HepG2 (cell line): ENCODE data around the gene MT1M. TPM values are rescaled to one million over a fixed set of nuclear protein-coding genes. Genes with fewer than 3 reads are reported as not detected.

Source experiments
- CENPT ChIP-seq: sonication (generic); formaldehyde crosslinking; IDR thresholded peaks from 2 replicates; pipeline ENCODE4 v1.8.0; 2022; ENCODE audit warnings: low read depth, mild to moderate bottlenecking, moderate library complexity, missing genetic modification reagents
- DDIT3 ChIP-seq: sonication (generic); formaldehyde crosslinking; IDR thresholded peaks from 2 replicates; pipeline ENCODE4 v1.4.0; 2020; ENCODE audit warnings: mild to moderate bottlenecking, missing genetic modification reagents
- FOXC1 ChIP-seq: sonication (generic); formaldehyde crosslinking; IDR thresholded peaks from 2 replicates; pipeline ENCODE4 v1.8.0; 2022; ENCODE audit warnings: mild to moderate bottlenecking, missing genetic modification reagents, borderline replicate concordance
- GTF3A ChIP-seq: sonication (generic); formaldehyde crosslinking; conservative IDR thresholded peaks from 2 replicates; pipeline ENCODE4 v1.4.0; 2020; ENCODE audit warnings: mild to moderate bottlenecking, missing genetic modification reagents
- HDAC6 ChIP-seq: fragments of 200-600 bp; sonication (generic); IDR thresholded peaks from 2 replicates; pipeline ENCODE4 v1.7.0; 2017; ENCODE audit warnings: mild to moderate bottlenecking, antibody characterized with exemption, low read length, low read depth
- IRX3 ChIP-seq: sonication (generic); formaldehyde crosslinking; IDR thresholded peaks from 2 replicates; pipeline ENCODE4 v1.8.1; 2023; ENCODE audit warnings: mild to moderate bottlenecking, low read depth, missing genetic modification reagents, borderline replicate concordance
- ISL2 ChIP-seq: sonication (generic); formaldehyde crosslinking; IDR thresholded peaks from 2 replicates; pipeline ENCODE4 v1.5.0; 2020; ENCODE audit warnings: missing genetic modification reagents
- NFRKB ChIP-seq: fragments of 450-650 bp; IDR thresholded peaks from 2 replicates; pipeline ENCODE4 v1.6.1; 2017
- REST ChIP-seq, 2 experiments: IDR thresholded peaks; 2 replicates each; pipeline ENCODE4 v1.6.1; 2011 to 2012; ENCODE audit warnings: low read length in 2 of 2, borderline replicate concordance in 1 of 2, low read depth in 1 of 2, mild to moderate bottlenecking in 1 of 2, moderate library complexity in 1 of 2
- SIN3A ChIP-seq: IDR thresholded peaks from 2 replicates; pipeline ENCODE4 v1.6.1; 2011; ENCODE audit warnings: low read depth, mild to moderate bottlenecking, control low read depth, low read length, borderline replicate concordance
- SMAD9 ChIP-seq: sonication (generic); formaldehyde crosslinking; IDR thresholded peaks from 2 replicates; pipeline ENCODE4 v1.5.1; 2020; ENCODE audit warnings: mild to moderate bottlenecking, missing genetic modification reagents
- TEAD3 ChIP-seq: optimal IDR thresholded peaks from 2 replicates; pipeline ENCODE3; 2016; ENCODE audit warnings: borderline replicate concordance
- ZBTB26 ChIP-seq: IDR thresholded peaks from 2 replicates; pipeline ENCODE4 v1.6.1; 2016; ENCODE audit warnings: missing compliant biosample characterization, missing genetic modification reagents, borderline replicate concordance
- ZKSCAN8 ChIP-seq: IDR thresholded peaks from 2 replicates; pipeline ENCODE4 v1.6.1; 2016; ENCODE audit warnings: borderline replicate concordance, missing genetic modification reagents, missing compliant biosample characterization
- ZNF12 ChIP-seq: sonication (generic); formaldehyde crosslinking; IDR thresholded peaks from 2 replicates; pipeline ENCODE4 v1.5.0; 2020; ENCODE audit warnings: missing genetic modification reagents
- ZNF224 ChIP-seq: sonication (generic); formaldehyde crosslinking; IDR thresholded peaks from 2 replicates; pipeline ENCODE4 v1.5.0; 2020; ENCODE audit warnings: mild to moderate bottlenecking, missing genetic modification reagents
- ZNF24 ChIP-seq: fragments of 450-650 bp; IDR thresholded peaks from 2 replicates; pipeline ENCODE4 v1.6.1; 2017; ENCODE audit warnings: antibody characterized with exemption, mild to moderate bottlenecking
- ZNF460 ChIP-seq: sonication (generic); formaldehyde crosslinking; IDR thresholded peaks from 2 replicates; pipeline ENCODE4 v1.5.1; 2020; ENCODE audit warnings: missing genetic modification reagents, mild to moderate bottlenecking, borderline replicate concordance
- ZNF556 ChIP-seq: sonication (generic); formaldehyde crosslinking; IDR thresholded peaks from 2 replicates; pipeline ENCODE4 v1.4.0; 2020; ENCODE audit warnings: mild to moderate bottlenecking, missing genetic modification reagents, borderline replicate concordance
- ZNF619 ChIP-seq: sonication (generic); formaldehyde crosslinking; IDR thresholded peaks from 2 replicates; pipeline ENCODE4 v1.4.0; 2020; ENCODE audit warnings: mild to moderate bottlenecking, missing genetic modification reagents
- ZNF629 ChIP-seq: sonication (generic); formaldehyde crosslinking; conservative IDR thresholded peaks from 2 replicates; pipeline ENCODE4 v1.5.0; 2020; ENCODE audit warnings: missing genetic modification reagents
- ZNF766 ChIP-seq: sonication (generic); formaldehyde crosslinking; IDR thresholded peaks from 2 replicates; pipeline ENCODE4 v1.5.0; 2020; ENCODE audit warnings: missing genetic modification reagents, borderline replicate concordance
- ZNF850 ChIP-seq: sonication (generic); formaldehyde crosslinking; conservative IDR thresholded peaks from 2 replicates; pipeline ENCODE4 v1.9.0; 2021; ENCODE audit warnings: mild to moderate bottlenecking, missing genetic modification reagents
- ZSCAN9 ChIP-seq: IDR thresholded peaks from 2 replicates; pipeline ENCODE4 v1.6.1; 2016; ENCODE audit warnings: borderline replicate concordance
- ZXDC ChIP-seq: sonication (generic); formaldehyde crosslinking; IDR thresholded peaks from 2 replicates; pipeline ENCODE4 v1.5.0; 2020; ENCODE audit warnings: mild to moderate bottlenecking, missing genetic modification reagents
- polyA plus RNA-seq, 8 experiments: library from polyadenylated mRNA; depleted of rRNA in 3 of 8; stranded (reverse) in 7 of 8; unstranded in 1 of 8; fragments of >200 nt; fragmentation: Illumina TruSeq in 4 of 8; extraction: Trizol in 4 of 8; gene quantifications; 2 replicates each; pipeline versions ENCODE4 v1.2.1 to v1.2.3, GENCODE V29; 2011 to 2016; ENCODE audit warnings: low read depth in 4 of 8, missing spikeins in 1 of 8, mixed read lengths in 1 of 8; ENCODE audit not compliant: insufficient read depth in 1 of 8
- total RNA-seq, 5 experiments: library from RNA; depleted of rRNA; stranded (reverse); fragments of >200 nt; fragmentation: Illumina TruSeq; extraction: Trizol; gene quantifications; 2 replicates each; pipeline ENCODE4 v1.2.3, GENCODE V29; 2016; ENCODE audit warnings: low read depth in 1 of 5

Gene MT1M
- total and polyA plus RNA-seq, 2 of the 13 experiments (the other 11 are each of a cell fraction or from before 2014, with no cell fraction given), result 4.6 TPM; not detected in 1

- TF ChIP-seq ZNF850 (CRISPR knock-in tag) (no peak), ZNF224 (CRISPR knock-in tag) (no peak), ZNF460 (CRISPR knock-in tag) (no peak), HDAC6 (no peak), ZXDC (CRISPR knock-in tag) (no peak), ZNF619 (CRISPR knock-in tag) (0 out of 2 replicates have a peak, but pooled peaks have one; percentile 64), SMAD9 (CRISPR knock-in tag) (no peak), ZNF12 (CRISPR knock-in tag) (peak; percentile 77; the same call in 1 of the 2 replicates), ZNF629 (no peak), ZNF24 (no peak), CENPT (CRISPR knock-in tag) (no peak), DDIT3 (CRISPR knock-in tag) (no peak), ZKSCAN8 (CRISPR knock-in tag) (no peak), ZBTB26 (CRISPR knock-in tag) (peak; percentile 57; the same call in 1 of the 2 replicates), GTF3A (no peak), FOXC1 (CRISPR knock-in tag) (no peak), ZSCAN9 (CRISPR knock-in tag) (peak; percentile 48; the same call in 1 of the 2 replicates), ISL2 (CRISPR knock-in tag) (no peak), TEAD3 (peak; percentile 66), ZNF556 (CRISPR knock-in tag) (no peak), REST (IDR thresholded peaks at IDR 0.05; ENCODE audit: borderline replicate concordance in 1 of 2, low read depth in 1 of 2, low read length in 2 of 2) (no peak), ZNF766 (CRISPR knock-in tag) (no peak), NFRKB (no peak), SIN3A (no peak), IRX3 (CRISPR knock-in tag) (no peak)
These were observed 28.9 kb upstream of the MT1M start (continued) for GRCh38 chr16:56603589-56603988.
